Left lung (tissue), 10 donors: ENCODE results near the gene SESN1. TPM values are rescaled to one million over a fixed set of nuclear protein-coding genes. Genes with fewer than 3 reads are reported as not detected.
A peak's percentile ranks its signal among the peaks of the same experiment; 100 is the strongest.
"Not testable (repeated sequence)": the region's sequence is repeated elsewhere in the genome, so short reads cannot be mapped to it uniquely, and the experiment has no call there.

Experiments
- ATAC-seq: fragments of 200-7000 bp; cut with Tn5 transposase; one replicate; pipeline ENCODE4 v1.9.1; 2020; ENCODE audit warnings: moderate library complexity
- DNase-seq, 4 donors: peaks; one replicate each; pipeline ENCODE4 v3.0.0-alpha.2; 2013 to 2020
- H3K27ac ChIP-seq, 2 donors: fragments of 200-600 bp; sonication (generic) in 1 of 2; one replicate each; pipeline versions ENCODE4 v1.5.0 to v1.8.0; 2020 to 2021
- H3K27me3 ChIP-seq, 2 donors: fragments of 200-600 bp; sonication (generic) in 1 of 2; one replicate each; pipeline versions ENCODE4 v1.5.0 to v1.8.0; 2020 to 2021
- H3K36me3 ChIP-seq, 2 donors: fragments of 200-600 bp; sonication (generic) in 1 of 2; one replicate each; pipeline versions ENCODE4 v1.5.0 to v1.8.0; 2020 to 2021
- H3K4me1 ChIP-seq, 2 donors: fragments of 200-600 bp; one replicate each; pipeline ENCODE4 v1.8.0; 2021
- H3K4me3 ChIP-seq, 2 donors: fragments of 200-600 bp; sonication (generic) in 1 of 2; one replicate each; pipeline versions ENCODE4 v1.5.0 to v1.8.0; 2020 to 2021; ENCODE audit warnings: mild to moderate bottlenecking in 1 of 2
- H3K9me3 ChIP-seq, 2 donors: fragments of 200-600 bp; sonication (generic) in 1 of 2; one replicate each; pipeline versions ENCODE4 v1.5.0 to v1.8.0; 2020 to 2021
- CTCF ChIP-seq, 2 donors: fragments of 200-600 bp; sonication (generic) in 1 of 2; IDR thresholded peaks; one replicate each; pipeline versions ENCODE4 v1.5.0 to v1.8.0; 2021; ENCODE audit warnings: antibody characterized with exemption in 2 of 2
- intact Hi-C, 2 donors: fragments of 100-400 bp; cut with DNase I; formaldehyde crosslinking; loops; one replicate each; pipeline versions ENCODE4 v1.11.2 to v1.14.2; 2022
- polyA plus RNA-seq, 6 donors: library from polyadenylated mRNA; unstranded; fragments of 120-200 nt; gene quantifications; one replicate each; pipeline ENCODE4 v1.2.1, GENCODE V29; 2013; ENCODE audit not compliant: insufficient read length in 6 of 6
- total RNA-seq, 2 donors: library from RNA; stranded (reverse); fragmentation: NEBNext Ultra II Directional; extraction: Animal tissue kit (Norgen Biotek cat#: 25700); gene quantifications; one replicate each; pipeline ENCODE4 v1.2.1, GENCODE V29; 2021
- donor health status: DM: no; HTN: yes; CAD: no.
- donor health status: DM: no; HTN: no; CAD: no.

Gene SESN1
- total and polyA plus RNA-seq, 8 donors: 20.5 to 90.5 (median 65.7) TPM

- Histone ChIP-seq H3K36me3 (no peaks in the 10 kb centered on the region), H3K4me1 (peaks cover 11 to 20% of the 10 kb centered on the region in 2 donors), H3K27ac (no peak overlapping the region), H3K9me3 (no peaks in the 10 kb centered on the region), H3K4me3 (no peak overlapping the region), H3K27me3 (no peaks in the 10 kb centered on the region)
- no peak for TF ChIP-seq CTCF (IDR thresholded peaks at IDR 0.05)
- intact Hi-C loops: no loop called here
- ATAC-seq (no peak), DNase-seq (no peak)
Observed at GRCh38 chr6:109118337-109118736, 23.7 kb upstream of the SESN1 start.

DNA sequence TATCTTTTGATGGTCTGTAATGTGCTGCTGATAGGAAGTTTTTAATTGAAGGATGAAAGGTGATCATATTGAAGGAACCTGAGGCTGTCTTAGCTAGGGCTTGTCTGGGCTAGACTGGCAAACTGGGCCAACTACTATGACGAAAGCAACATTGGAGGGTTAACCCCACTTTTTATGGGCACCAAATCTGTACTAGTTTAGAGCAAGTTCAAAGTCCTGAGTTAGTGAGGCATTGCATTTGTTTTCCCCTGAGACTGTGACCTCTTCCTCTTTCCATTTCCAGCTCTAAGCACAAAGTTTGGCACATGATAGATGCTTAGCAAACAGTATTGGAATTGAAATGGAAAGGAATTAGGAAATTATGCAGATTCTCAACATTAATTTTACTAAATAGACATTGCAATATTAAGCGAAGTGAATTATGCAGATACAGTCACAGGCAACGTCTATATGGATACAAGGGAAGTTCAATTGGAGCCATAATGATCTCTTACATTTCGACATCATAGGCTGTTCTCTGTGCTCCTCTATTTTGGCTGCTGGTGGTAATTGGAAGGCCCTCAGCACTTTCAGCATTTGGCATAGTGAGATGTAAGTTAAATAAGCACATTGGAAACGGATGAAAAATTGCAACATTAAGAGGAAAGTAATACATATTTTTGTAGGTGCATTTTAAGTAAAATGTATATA is 22.8 kb upstream of the SESN1 start:
- no peak overlapping the region for H3K27ac ChIP-seq
- DNase-seq (no peak), ATAC-seq (no peak)
- intact Hi-C loops: no loop called here
- TF ChIP-seq CTCF (IDR thresholded peaks at IDR 0.05): no peak
- H3K27me3 ChIP-seq: no peaks in the 10 kb centered on the region
- no peak overlapping the region for H3K4me3 ChIP-seq
- peaks cover 11 to 20% of the 10 kb centered on the region in 2 donors for H3K4me1 ChIP-seq
- no peaks in the 10 kb centered on the region for H3K36me3 ChIP-seq
- H3K9me3 ChIP-seq: no peaks in the 10 kb centered on the region

DNA sequence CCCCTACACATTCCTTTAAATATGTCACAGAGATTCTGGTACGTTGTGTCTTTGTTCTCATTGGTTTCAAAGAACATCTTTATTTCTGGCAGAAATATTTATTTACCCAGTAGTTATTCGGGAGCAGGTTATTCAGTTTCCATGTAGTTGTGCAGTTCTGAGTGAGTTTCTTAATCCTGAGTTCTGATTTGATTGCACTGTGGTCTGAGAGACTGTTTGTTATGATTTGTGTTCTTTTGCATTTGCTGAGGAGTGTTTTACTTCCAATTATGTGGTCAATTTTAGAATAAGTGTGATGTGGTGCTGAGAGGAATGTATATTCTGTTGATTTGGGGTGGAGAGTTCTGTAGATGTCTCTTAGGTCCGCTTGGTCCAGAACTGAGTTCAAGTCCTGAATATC is 18.0 kb upstream of the SESN1 start:
- intact Hi-C loops, H3K4me3 ChIP-seq, H3K27me3 ChIP-seq, H3K9me3 ChIP-seq, H3K27ac ChIP-seq, H3K36me3 ChIP-seq, ATAC-seq, DNase-seq, H3K4me1 ChIP-seq: not testable (repeated sequence)

GRCh38 chr6:109109663-109110062 is 15.0 kb upstream of the SESN1 start:
- H3K4me1 ChIP-seq, H3K27me3 ChIP-seq, ATAC-seq, H3K36me3 ChIP-seq, H3K27ac ChIP-seq, intact Hi-C loops, H3K9me3 ChIP-seq, H3K4me3 ChIP-seq: not testable (repeated sequence)
- peak in 1 of 4 donors; percentile 20 for DNase-seq

- no peak for TF ChIP-seq CTCF (IDR thresholded peaks at IDR 0.05)
- Histone ChIP-seq H3K9me3 (no peaks in the 10 kb centered on the region), H3K36me3 (peaks cover 0 to 5% of the 10 kb centered on the region in 2 donors), H3K4me3 (no peak overlapping the region), H3K4me1 (no peaks in the 10 kb centered on the region), H3K27me3 (no peaks in the 10 kb centered on the region), H3K27ac (no peak overlapping the region)
- DNase-seq (no peak), ATAC-seq (no peak)
- intact Hi-C loops: no loop called here
Observed at GRCh38 chr6:109105681-109106080, 11.0 kb upstream of the SESN1 start.

DNA sequence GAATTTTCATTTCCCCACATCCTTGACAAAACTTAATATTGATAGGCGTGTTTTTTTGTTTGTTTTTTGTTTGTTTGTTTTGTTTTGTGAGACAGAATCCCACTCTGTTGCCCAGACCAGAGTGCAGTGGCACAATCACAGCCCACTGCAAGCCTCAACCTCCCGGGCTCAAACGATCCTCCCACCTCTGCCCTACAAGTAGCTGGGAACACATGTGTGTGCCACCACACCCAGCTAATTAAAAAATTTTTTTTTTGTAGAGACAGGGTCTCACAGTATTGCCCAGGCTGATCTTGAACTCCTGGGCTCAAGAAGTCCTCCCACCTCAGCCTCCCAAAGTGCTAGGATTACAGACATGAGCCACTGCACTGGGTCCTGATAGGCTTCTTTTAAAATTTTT is 9.9 kb upstream of the SESN1 start:
- no peaks in the 10 kb centered on the region for H3K9me3 ChIP-seq
- H3K27ac ChIP-seq: no peak overlapping the region
- H3K4me1 ChIP-seq: no peaks in the 10 kb centered on the region
- intact Hi-C loops: no loop called here
- ATAC-seq (no peak), DNase-seq (no peak)
- H3K27me3 ChIP-seq: no peaks in the 10 kb centered on the region
- no peak for TF ChIP-seq CTCF (IDR thresholded peaks at IDR 0.05)
- H3K36me3 ChIP-seq: peaks cover 0 to 5% of the 10 kb centered on the region in 2 donors
- H3K4me3 ChIP-seq: no peak overlapping the region
